NCI-H82 treated with DMSO at 0.1 percent for 48 hours (cell line): ENCODE results near the gene CPED1.
A peak's percentile ranks its signal among the peaks of the same experiment; 100 is the strongest.
"Not testable (repeated sequence)": the region's sequence is repeated elsewhere in the genome, so short reads cannot be mapped to it uniquely, and the experiment has no call there.

Experiments used
- DNase-seq: peaks from one replicate; lab custom pipeline; 2025; ENCODE audit not compliant: unreplicated experiment; lab: John Stamatoyannopoulos, UW

CPED1 gene

DNA sequence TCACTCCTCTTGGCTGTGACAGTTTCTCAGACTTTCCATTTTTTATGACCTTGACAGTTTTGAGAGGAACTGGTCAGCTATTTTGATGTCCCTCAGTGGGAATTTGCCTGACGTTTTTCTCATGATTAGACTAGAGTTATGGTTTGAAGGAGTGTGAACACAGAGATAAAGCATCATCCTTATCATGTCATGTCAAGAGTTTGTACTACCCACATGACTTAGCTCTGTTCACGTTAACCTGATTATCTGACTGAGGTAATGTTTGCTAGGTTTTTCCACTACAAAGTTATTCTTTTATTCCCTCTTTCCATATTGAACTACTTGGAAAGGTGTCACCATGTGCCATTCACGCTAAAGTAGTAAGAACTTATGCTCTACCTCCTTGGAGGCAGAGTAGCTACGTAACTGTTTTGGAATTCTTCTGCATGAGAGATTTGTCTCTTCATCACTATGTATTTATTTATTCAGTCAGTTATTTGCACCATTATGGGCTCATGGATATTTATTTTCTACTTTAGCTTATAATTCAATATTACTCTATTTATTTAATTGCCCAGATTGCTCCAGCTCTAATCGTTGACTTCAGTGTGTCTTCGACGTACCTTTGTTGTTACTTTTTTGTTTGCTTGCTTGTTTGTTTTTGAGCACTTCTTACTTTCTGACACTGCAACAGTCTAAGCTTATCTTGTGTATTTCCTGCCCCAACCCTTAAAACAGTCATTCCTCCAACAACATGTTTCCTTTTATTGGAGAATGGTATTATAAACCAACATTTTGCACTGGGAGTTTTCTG is 50.4 kb downstream of the CPED1 start:
- DNase-seq: no peak

DNA sequence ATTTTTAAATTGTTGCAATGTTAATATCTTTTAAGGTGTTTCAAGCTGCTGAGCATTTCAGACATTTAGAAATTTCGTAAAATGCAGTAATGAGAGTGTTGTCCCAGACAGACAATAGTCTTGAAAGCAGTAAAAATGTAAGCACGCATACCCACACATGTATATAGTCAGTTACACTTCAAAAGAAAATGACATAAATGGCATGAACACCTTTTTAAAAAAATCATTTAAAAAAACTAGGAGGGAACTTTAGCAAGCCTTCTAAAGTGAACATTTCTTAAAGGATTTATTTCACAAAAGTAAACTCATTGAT is 51.0 kb downstream of the CPED1 start:
- no peak for DNase-seq

DNA sequence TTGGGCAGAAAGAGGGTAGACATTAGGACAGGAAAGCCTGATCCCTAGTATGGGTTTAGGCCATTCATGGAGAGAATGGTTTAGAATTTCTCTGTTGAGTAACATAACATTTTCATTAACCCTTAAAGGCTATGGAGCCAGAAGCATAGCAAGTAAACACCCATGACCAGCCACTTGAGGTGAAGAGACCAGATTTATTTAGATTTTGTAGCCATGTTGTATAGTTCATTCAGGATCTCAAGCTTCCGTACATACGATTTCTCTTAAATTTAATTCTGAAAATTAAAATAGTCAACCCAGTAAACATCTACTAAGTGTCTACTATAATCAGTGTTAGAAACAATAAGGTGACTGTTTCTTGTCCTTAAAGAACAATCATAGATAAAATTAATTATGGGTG is 51.5 kb downstream of the CPED1 start:
- no peak for DNase-seq

DNA sequence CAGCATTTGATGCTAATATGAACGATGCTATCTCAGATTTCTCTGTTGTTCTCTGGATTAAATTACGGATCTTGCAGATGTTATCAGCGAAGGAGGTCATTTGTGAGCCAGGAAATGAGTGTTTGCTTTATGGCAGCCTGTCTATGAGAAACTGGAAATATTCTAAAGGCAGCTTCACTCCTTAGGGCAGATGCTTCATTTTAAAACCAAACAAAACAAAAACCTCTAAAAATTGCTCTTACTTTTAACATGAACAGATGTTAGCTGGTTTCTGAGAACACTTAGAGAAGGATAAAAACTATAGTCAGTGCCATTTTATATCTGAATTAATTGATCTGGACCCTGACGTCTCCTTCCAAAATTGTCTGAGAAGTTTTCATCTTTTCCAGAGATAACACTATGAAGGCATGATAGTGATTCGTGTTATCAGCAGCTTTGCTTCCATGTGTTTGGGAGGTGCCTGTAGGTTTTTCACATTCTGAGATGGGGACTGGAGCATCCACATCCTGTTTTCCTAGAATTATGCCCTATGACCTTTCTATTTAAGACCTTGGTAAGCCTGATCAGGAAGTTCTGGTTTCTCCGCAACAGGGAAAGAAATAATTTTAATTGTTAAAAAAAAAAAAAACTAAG is 53.1 kb downstream of the CPED1 start:
- DNase-seq: no peak

DNA sequence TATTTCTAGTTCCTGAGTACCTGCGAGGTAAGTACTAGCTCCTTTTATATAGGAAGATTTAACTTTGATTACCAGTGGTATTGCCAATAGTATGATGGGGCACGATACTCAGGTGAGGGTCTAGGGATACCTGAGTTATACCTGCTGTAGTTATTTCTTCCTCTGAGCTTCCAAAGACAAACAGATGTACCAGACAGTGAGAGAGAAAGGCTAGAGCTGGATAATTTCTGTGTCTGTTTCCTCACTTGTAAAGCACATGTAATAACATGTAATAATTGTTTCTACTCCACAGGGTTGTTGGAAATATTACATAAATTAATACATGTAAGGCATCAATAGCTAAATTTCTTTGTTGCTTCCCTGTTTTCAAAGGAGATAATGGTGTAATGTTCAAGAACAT is 53.7 kb downstream of the CPED1 start:
- no peak for DNase-seq

DNA sequence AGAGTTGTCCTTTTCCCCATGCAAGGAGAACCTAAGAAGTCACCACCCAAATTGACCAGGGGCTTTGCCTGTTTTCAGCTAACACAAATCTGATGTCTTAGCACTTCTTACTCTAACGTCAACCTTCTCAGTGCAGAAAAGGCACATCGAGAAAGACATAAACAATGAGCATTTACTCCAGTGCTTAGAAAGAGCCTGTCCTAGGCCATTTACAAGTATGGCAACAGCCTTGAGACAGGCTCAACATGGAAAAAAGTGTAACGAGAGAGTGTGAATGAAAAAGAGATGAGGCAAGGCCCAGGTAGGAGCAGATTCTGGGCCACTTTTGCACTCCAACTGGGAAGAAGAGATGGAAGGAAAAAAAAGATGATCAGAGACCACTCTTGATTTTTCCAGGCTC is 54.4 kb downstream of the CPED1 start:
- DNase-seq: no peak

DNA sequence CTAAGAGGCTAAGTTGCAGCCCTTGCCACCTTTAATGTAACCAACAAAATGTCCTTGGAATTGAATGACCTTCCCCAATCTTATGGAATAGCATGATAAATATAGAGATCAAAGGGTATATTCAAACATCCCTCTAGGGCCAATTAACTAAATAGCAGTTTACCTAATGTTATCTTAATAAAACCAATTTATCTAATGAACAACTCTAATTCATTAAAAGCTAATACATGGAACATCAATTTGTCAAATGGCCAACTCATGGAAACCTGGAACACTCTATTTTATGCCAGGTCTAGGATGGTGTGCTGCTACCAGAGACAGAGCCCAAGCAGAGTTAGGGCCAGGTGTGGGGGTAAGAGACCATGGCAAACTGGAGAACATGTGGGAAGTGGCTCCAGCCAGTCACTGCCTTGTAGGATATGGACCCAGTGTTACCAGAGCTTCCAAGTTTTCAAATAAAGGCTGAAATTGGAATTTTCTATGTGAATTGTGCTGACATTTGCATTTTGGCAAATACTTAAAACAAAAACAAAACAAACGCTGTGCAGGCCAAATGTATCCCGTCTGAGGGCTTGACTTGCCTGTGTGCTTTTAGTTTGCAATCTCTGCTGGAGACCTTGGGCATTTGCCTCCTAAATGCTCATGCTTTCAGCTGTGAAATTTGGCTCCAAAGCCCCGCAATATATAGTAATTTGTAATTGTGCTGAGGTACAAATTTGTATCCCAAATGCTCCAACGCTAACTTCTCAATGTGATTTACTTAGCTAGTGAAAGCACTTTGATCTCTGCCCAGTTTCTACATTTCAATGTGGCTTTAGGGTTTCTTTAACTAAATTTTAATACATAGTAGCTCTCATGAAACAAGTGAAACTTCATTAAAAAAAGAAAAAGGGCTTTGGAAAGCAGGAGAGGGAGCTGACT is 55.1 kb downstream of the CPED1 start:
- no peak for DNase-seq

DNA sequence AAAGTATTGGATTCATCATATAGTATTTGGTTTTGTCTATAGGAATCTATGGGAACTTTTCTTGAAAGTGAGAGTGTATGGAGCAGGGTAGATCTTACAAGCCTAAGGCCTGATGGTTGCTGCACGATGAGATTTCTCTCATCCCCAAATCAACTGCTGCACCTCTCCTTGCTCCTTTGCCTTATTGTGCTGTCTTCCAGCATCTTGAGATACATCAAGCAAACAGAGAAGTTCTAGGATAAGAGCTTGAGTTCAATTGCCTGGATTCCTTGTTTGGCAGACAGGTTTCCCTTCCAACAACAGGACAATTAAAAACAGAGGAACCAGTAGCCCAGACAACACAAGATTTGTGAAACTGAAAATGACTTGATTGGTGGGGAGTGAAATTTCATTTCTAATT is 56.6 kb downstream of the CPED1 start:
- no peak for DNase-seq

DNA sequence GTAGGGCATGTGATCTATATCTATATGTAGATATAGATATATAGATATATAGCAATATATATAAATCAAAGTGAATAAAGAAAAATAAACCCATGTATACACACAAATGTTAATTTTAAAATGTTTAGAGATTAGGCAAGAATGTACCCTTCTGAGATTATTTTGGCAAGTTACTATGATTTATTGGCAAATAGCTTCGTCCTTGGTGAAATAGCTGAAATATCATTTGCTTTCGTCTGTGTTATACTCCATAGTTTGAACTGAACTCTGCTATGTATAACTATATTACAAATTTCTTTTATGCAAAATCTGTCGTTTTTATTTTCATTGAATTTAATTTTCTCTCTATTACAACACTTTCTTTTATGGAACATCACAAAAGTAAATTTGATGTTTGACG is 57.5 kb downstream of the CPED1 start:
- no peak for DNase-seq

DNA sequence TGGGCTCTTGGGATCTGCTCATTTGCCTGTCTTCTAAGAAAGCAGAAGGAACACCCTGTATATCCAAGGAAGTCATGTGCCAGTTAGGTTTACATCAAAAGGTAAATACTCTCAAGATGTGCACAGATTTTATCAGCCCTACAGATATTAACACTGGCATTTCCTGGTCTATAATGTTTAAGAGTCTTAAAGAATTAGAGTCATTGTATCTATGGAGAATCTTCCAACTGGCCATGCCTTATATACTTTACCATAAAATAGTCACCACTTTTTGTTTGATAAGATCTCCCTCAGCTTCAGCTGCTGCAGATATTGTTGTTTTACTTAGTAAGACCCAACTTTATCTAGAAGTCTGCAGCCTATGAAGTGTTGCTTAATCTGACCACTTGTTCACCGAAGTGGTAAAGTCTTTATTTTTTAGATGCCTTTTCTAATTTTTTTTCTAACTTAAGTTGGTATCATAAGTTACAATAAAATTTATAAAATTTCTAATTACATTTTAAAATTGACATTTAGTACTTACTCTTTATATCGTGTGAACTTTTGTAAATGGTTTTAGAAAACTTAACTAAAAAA is 58.5 kb downstream of the CPED1 start:
- no peak for DNase-seq

DNA sequence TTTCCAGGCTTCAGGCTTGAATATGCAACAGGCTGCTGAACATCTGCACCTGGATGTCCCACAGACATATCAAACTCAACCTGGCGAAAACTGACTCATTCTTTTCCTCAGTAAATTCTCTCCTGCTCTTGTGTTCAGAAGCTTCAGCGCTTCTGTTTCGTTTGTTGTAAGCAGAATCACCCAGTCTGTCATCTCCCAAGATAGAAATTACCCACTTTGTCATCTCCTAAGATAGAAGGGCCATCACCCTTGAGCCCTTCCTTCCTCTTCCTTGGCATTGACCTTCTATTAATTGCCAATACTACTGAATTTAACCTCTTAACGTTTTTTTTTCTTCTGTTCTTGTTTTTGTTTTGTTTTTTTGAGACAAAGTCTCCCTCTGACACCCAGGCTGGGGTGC is 59.7 kb downstream of the CPED1 start:
- no peak for DNase-seq

DNA sequence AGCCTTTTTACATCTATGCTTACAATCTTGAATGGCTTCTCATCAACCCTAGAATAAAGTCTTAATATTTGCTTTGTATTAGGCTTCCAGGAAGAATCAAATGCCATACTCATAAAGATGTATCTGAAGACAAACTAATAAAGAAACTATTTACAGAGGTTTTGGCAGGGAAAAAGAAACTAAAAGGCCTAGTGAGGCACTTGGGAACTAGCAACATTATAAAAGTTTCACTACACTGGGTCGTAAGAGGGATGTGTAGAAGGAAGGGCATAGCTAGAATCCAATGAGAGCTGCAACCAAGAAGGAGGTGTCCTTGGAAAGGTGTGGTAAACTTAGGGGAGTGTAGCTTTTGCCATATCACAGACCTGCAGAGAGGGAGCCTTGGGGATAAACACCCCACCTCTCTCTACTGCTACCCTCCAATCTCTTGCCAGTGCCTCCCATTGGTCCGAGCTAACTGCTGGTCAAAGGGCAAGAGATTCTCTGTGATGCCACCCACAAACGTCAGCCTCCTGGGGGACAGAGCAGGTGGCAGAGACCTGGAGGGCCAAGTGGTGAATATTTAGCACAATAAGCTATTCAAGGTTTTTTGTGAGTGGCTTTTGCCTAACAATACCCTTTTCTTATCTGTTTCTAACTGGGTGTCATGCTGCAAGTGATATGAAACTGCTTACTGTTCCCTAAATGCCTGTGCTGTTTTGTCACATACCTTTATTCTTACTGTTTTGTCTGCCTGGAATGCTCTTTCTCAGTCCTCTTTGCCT is 60.7 kb downstream of the CPED1 start:
- DNase-seq: no peak

DNA sequence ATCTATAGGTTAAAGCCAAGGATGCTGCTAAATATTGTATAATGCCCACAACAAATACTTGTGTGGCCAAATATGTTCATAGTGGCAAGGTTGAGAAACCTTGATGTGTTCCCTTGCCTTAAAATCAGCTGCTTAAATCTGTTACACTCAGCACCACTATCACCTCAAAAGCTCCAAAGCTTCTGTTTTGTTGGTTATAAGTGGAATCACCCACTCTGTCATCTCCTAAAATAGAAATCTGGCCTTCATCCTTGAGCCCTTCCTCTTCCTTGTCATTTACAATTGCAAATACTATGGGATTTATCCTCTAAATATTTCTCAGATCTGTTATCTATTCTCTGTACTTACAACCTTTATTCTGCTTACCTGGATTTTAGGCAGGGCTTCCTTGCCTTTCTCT is 61.4 kb downstream of the CPED1 start:
- DNase-seq: no peak

DNA sequence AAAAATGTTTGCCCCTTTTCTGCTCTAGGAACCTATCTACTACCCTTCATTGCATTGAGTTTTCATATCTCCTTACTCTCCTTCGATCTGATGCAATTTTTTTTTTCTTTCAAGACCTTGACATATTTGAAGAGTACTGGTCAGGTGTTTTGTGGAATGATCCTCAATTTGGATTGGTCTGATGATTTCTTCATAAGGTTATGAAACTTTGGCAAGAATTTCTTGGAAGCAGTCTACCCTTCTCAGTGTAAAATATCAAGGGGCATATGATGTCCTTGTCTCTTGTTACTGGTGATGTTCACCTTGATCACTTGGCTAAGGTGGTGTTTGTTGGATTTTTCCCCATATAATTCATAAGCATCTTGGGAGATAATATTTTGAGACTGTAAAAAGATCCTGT is 64.7 kb downstream of the CPED1 start:
- no peak for DNase-seq

DNA sequence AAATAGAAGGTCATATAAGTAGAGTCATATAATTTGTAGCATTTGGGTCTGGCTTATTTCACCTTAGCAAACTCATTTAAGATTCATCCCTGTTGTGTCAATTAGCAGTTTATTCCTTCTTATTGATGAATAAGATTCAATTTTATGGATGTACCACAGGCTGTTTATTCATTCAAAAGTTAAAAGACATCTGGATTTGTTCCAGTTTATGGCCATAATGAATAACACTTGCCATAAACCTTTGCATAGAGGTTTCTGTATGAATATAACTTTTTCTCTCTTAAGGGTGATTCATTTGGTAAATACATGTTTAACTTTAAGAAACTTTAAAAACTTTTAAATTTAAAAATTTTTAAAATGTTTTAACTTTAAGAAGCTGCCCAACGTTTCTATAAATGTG is 66.4 kb downstream of the CPED1 start:
- no peak for DNase-seq

DNA sequence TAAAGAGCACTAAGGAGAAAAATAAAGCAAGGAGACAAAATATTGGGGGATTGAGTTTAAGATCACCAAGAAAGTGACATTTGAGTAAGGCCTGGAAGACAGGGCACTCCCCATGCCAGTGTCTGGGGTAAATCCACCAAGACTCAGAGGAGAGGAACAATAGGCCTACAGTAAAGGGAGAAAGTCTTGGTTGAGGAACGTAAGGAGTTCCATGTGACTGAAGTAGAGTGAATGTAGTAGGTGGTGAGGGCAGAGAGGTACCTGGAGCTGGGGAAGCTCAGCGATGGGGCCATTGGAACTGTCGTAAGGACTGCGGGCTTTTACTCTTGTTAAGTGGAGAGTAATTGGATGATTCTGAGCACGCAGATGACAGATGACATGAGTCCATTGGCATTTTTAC is 69.4 kb downstream of the CPED1 start:
- DNase-seq: peak; percentile 68

DNA sequence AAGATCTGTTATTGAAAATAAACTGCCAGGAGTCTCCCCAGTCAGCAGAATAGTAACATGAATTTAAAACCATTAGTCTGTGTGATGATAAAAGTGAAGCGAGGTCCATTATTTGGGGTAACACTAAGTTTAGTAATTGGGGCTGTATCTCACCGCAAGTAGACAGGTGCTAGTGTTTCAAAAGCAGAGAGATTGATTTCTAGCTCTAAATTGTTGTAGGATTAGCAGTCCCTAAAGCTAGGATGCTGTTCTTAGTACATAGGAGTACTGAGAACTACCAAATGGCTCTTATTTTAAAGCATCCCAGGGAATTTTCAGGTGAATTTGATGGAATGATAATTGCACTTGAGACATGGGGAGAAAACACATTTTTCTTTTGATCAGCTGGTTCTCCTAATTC is 70.5 kb downstream of the CPED1 start:
- DNase-seq: no peak

DNA sequence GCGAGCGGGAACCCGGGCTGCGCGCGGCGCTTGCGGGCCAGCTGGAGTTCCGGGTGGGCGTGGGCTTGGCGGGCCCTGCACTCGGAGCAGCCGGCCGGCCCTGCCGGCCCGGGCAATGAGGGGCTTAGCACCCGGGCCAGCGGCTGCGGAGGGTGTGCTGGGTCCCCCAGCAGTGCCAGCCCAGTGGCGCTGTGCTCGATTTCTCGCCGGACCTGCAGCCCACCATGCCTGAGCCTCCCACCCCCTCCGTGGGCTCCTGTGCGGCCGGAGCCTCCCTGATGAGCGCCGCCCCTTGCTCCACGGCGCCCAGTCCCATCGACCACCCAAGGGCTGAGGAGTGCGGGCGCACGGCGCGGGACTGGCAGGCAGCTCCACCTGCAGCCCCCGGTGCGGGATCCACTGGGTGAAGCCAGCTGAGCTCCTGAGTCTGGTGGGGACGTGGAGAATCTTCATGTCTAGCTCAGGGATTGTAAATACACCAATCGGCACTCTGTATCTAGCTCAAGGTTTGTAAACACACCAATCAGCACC is 71.5 kb downstream of the CPED1 start:
- DNase-seq: not testable (repeated sequence)

DNA sequence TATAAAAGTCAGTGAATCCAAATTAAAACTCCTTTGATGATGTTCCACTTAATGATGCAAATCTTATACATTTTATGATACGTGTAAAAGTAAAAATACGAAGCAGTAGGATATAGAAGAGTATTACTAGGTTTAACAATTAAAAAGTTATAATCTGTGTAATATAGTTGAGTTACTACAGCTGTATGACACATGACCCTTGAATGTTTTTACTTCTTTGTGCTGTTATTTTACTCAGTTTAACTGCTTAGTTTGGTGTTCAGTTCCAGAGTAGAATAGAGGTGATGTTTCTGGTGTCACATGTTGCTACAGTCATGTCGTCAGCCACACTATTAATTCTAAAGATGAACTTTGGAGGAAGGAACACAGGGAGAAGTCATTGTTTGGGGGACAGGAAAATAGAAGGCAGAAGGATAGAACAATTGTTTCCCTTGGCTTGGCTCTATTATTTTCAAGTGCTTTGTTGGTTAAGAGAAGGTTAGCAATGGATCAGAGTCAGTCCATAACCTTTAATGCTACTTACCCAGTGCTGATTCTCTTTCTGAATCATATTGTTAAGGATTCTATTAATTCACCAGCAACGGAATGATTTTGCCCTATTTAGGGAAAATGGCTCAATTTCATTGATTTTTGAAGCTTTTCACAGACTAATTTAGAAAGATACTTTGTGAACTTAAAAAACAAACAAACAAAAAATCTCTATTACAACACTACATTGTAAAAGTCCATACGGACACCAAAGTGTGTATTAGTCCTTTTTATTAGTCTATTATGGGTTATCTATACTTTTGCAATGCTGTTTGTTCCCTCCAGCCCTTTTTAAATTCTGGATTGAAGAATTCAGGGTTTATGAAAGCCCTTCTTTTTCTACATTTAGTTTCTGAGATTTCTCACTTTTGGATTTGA is 73.4 kb downstream of the CPED1 start:
- DNase-seq: no peak
